Retinal pigment epithelial cell (primary cell): ENCODE data around the gene NPHS2.
"Not testable (repeated sequence)": the region's sequence is repeated elsewhere in the genome, so short reads cannot be mapped to it uniquely, and the experiment has no call there.

Experiments used
- DNase-seq: peaks from one replicate; pipeline ENCODE4 v3.0.0-alpha.2; 2010; ENCODE audit warnings: low read depth
- H3K4me3 ChIP-seq: 2 replicates; pipeline ENCODE4 v1.5.1; 2011; ENCODE audit warnings: mild to moderate bottlenecking, low read length, control low read depth, moderate library complexity
- TF ChIP-seq, protein P1 (sequence below): conservative IDR thresholded peaks from 2 replicates; pipeline ENCODE4 v1.5.1; 2011; ENCODE audit warnings: low read depth, low read length, control low read depth, inconsistent platforms

NPHS2 gene

DNA sequence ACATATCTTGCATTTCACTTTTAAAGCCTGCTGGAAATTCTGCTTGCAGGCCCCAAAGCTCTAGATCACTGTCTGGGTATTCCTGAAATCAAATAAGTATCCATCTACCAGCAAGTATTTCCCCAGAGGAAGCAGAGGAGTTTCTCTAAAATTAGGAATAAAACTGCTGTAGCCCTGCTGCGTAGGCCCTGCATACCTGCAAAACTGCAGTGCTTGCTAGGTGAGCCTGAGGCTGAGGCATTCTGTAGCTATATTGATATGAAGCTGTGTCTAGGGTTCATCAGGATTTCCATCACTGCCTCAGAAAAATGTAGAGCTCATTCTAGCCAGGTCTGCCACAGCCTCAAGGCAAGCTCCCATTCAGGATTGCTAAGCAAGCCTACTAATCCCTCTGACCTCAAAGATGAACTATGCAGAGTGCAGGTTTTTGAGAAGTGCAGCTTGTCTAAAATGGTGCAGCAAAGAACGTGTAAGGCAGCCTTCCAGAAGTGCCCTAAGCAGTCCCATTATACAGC, 28.7 kb downstream of the NPHS2 start:
- no peak overlapping the region for H3K4me3 ChIP-seq
- TF ChIP-seq, protein P1, sequence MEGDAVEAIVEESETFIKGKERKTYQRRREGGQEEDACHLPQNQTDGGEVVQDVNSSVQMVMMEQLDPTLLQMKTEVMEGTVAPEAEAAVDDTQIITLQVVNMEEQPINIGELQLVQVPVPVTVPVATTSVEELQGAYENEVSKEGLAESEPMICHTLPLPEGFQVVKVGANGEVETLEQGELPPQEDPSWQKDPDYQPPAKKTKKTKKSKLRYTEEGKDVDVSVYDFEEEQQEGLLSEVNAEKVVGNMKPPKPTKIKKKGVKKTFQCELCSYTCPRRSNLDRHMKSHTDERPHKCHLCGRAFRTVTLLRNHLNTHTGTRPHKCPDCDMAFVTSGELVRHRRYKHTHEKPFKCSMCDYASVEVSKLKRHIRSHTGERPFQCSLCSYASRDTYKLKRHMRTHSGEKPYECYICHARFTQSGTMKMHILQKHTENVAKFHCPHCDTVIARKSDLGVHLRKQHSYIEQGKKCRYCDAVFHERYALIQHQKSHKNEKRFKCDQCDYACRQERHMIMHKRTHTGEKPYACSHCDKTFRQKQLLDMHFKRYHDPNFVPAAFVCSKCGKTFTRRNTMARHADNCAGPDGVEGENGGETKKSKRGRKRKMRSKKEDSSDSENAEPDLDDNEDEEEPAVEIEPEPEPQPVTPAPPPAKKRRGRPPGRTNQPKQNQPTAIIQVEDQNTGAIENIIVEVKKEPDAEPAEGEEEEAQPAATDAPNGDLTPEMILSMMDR: no peak
- DNase-seq: no peak

DNA sequence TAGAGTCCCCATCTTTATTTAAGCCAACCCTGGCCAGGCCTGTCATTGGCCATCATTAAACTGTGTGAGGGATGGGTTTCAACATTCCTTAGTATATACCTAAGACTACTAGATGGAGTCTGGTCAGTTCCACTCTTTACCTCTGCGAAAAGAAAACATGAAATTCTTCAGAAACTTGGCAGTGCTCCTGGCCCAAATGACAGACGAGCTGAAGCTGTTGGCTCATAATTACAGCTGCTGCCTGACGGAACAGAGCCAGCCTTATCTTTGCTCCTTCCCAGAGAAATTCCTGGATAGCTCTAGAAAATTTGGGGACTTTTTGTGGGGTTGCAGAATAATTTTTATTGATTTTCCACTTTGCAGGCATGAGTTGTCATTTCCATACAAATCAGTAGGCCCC, 30.4 kb downstream of the NPHS2 start:
- no peak overlapping the region for H3K4me3 ChIP-seq
- no peak for DNase-seq
- TF ChIP-seq, protein P1: no peak

DNA sequence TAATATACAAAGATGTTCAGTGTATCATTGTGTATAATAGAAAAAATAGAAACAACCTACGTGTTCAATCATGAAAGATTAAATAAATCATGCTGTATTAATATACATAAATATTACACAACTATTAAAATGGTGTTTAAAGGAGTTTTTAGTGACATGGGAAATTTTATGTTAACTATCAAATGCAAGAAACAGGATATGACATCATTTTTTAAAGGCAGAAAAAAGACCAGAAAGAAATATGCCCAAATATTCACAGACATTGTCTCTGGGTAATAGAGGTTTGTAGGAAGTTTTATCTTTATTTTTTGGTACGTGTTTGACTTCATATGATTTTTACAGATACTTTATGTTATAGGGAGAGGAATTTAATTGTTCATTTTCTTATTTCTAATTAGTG, 34.0 kb downstream of the NPHS2 start:
- no peak for DNase-seq
- TF ChIP-seq, protein P1: no peak
- H3K4me3 ChIP-seq: no peak overlapping the region

DNA sequence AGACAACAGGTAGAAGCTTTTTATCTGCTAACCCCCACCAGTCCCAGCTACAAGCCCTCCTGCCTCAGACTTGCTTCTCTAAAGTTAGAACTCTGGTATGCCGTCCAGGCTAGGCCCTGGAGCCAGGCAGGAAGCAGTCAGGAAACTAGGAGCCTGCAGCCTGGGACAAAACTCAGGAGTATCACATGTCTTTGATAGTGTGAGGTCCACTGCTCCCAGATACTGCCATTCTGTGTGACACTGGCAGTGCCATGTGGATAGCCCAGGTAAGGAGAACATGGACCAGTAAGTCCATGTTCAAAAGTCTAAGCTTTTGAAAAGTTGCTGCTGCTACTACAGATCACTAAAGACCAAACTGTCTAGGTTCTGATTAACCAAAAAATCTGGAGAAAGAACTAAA, 45.4 kb downstream of the NPHS2 start:
- TF ChIP-seq, protein P1: no peak
- DNase-seq: no peak
- H3K4me3 ChIP-seq: no peak overlapping the region

DNA sequence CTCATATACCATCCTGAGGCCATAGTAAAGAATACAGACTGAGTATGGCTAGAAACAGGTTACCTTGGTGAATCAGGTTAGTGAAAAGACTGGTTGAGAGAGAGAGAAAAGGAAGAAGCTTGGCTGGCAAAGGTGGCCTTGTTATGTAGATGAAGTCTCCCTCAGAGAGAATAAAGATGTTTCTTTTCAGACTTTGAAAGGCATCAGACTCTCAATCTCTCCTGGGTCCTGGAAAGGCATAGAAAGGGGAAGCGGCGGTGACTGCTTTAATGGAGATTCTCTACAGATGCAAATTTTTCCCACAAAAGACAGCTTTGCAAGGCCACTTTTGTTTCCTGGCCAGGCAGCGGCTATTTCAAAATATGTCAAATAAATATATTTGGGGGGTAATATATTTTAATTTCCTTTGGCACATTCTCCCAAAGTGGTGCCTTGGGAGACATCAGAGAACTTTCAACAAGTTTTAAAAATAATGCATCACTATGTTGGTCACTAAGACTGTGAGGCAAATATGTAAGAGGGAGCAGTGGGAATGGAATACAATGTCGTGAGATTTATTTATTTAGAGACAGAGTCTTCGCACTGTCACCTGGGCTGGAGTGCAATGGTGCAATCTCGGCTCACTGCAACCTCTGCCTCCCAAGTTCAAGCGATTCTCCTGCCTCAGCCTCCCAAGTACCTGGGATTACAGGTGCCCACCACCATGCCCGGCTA, 46.1 kb downstream of the NPHS2 start:
- H3K4me3 ChIP-seq: no peak overlapping the region
- TF ChIP-seq, protein P1: no peak
- DNase-seq: no peak

DNA sequence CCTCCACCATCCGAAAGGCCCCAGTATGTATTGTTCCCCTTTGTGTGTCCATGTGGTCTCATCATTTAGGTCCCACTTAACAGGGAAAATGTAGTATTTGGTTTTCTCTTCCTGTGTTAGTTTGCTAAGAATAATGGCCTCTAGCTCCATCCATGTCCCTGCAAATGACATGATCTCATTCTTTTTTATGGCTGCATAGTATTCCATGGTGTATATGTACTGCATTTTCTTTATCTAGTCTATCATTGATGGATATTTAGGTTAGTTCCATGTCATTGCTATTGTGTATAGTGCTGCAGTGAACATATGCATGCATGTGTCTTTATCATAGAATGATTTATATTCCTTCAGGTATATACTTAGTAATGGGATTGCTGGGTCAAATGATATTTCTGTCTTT, 57.2 kb downstream of the NPHS2 start:
- DNase-seq, H3K4me3 ChIP-seq: not testable (repeated sequence)

DNA sequence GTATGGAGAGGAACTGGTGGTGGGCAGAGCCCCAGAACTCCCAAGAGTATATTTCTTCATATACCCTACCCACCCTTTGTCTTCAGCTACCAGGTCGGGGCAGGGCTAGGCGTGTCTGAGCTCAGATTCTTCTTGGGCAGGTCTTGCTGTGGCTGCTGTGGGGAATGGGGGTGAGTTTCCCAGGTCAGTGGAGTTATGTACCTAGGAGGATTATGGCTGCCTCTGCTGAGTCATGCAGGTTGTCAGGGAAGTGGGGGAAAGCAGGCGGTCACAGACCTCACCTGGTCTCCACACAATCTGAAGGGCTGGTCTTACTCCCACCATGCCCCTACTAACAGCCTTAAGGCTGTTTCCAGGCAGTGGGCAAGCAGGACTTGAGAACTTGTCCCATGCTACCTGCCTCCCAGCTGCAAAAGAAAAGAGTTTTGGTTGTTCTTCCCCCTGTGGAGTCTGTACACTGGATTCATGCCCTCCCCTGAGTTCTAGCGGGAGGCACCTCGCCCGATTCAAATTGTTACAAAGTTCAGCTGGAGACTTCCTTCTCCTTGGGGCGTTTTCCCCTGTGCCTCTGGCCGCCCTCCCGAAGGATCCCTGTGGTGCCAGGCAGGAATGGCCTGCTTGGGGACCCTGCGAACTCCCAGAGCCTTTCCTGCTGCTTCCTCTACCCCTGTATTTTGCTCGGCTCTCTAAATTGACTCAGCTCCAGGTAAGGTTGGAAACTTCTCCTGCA, 58.6 kb downstream of the NPHS2 start:
- TF ChIP-seq, protein P1: no peak
- DNase-seq: no peak
- no peak overlapping the region for H3K4me3 ChIP-seq
